Measurements from ENCODE around the gene ADAM8.

DNA sequence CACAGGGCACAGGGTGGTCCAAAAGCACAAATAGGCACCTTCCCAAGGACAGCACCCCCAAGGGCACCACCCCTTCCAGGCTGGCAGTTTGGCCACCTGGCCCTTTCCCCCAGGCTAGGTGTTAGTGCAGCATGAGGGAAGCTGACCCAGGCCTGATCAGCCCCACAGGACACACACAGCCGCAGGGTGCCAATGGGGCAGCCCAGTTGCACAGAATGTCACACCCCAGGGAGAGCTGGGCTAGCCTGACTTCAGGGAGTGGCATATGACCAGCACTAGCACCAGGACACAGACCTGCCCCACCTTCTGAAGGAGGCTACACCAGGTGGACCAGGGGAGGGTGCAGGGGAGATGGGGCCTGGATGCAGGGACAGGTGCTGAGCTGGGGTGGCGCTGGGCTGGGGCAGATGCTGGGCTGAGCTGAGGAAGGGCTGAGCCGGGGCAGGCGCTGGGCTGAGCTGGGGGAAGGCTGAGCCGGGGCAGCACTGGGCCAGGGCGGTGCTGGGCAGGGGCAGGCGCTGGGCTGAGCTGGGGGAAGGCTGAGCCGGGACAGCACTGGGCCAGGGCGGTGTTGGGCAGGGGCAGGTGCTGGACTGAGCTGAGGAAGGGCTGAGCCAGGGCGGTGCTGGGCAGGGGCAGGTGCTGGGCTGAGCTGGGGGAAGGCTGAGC, 3.9 kb upstream of the ADAM8 start:
- TF ChIP-seq, protein P1, sequence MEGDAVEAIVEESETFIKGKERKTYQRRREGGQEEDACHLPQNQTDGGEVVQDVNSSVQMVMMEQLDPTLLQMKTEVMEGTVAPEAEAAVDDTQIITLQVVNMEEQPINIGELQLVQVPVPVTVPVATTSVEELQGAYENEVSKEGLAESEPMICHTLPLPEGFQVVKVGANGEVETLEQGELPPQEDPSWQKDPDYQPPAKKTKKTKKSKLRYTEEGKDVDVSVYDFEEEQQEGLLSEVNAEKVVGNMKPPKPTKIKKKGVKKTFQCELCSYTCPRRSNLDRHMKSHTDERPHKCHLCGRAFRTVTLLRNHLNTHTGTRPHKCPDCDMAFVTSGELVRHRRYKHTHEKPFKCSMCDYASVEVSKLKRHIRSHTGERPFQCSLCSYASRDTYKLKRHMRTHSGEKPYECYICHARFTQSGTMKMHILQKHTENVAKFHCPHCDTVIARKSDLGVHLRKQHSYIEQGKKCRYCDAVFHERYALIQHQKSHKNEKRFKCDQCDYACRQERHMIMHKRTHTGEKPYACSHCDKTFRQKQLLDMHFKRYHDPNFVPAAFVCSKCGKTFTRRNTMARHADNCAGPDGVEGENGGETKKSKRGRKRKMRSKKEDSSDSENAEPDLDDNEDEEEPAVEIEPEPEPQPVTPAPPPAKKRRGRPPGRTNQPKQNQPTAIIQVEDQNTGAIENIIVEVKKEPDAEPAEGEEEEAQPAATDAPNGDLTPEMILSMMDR (IDR thresholded peaks at IDR 0.05): no peak
- TF ChIP-seq POLR2A (IDR thresholded peaks at IDR 0.05): no peak
